ENCODE measurements around the gene SYT7. TPM values are rescaled to one million over a fixed set of nuclear protein-coding genes. Genes with fewer than 3 reads are reported as not detected.

The SYT7 gene
- total RNA-seq, 1 donor = 0.43 TPM

GRCh38 chr11:61534933-61535839 lies 45.7 kb downstream of the SYT7 start:
- no peak overlapping the region for H3K4me3 ChIP-seq (ENCODE audit: low read depth, low read length)
- no peak for DNase-seq (ENCODE audit: low read depth)
- no peak for TF ChIP-seq CTCF (IDR thresholded peaks at IDR 0.05; ENCODE audit: insufficient read depth, low read depth, low read length)

- no peak for TF ChIP-seq CTCF (IDR thresholded peaks at IDR 0.05; ENCODE audit: insufficient read depth, low read depth, low read length)
- DNase-seq (ENCODE audit: low read depth) = no peak
- no peak overlapping the region for H3K4me3 ChIP-seq (ENCODE audit: low read depth, low read length)
These were observed 46.6 kb downstream of the SYT7 start for GRCh38 chr11:61534025-61534932.

GRCh38 chr11:61533401-61533800 lies 47.5 kb downstream of the SYT7 start:
- TF ChIP-seq CTCF (IDR thresholded peaks at IDR 0.05; ENCODE audit: insufficient read depth, low read depth, low read length) = no peak
- no peak for DNase-seq (ENCODE audit: low read depth)
- H3K4me3 ChIP-seq (ENCODE audit: low read depth, low read length) = no peak overlapping the region

- no peak overlapping the region for H3K4me3 ChIP-seq (ENCODE audit: low read depth, low read length)
- no peak for DNase-seq (ENCODE audit: low read depth)
- no peak for TF ChIP-seq CTCF (IDR thresholded peaks at IDR 0.05; ENCODE audit: insufficient read depth, low read depth, low read length)
These were observed 47.9 kb downstream of the SYT7 start for GRCh38 chr11:61533039-61533375.

- TF ChIP-seq CTCF (IDR thresholded peaks at IDR 0.05; ENCODE audit: insufficient read depth, low read depth, low read length) = peak; percentile 97
- H3K4me3 ChIP-seq (ENCODE audit: low read depth, low read length) = no peak overlapping the region
- DNase-seq (ENCODE audit: low read depth) = peak; percentile 14
These were observed 48.5 kb downstream of the SYT7 start for GRCh38 chr11:61532134-61533038.

GRCh38 chr11:61531044-61531443 lies 49.8 kb downstream of the SYT7 start:
- TF ChIP-seq CTCF (IDR thresholded peaks at IDR 0.05; ENCODE audit: insufficient read depth, low read depth, low read length) = no peak
- H3K4me3 ChIP-seq (ENCODE audit: low read depth, low read length) = no peak overlapping the region
- no peak for DNase-seq (ENCODE audit: low read depth)
